Right lobe of liver (tissue), 6 donors: ENCODE data around the gene UBXN4. TPM values are rescaled to one million over a fixed set of nuclear protein-coding genes. Genes with fewer than 3 reads are reported as not detected.
A peak's percentile ranks its signal among the peaks of the same experiment; 100 is the strongest.

ENCODE experiments used
- ATAC-seq, 4 donors: fragments of 200-7000 bp; cut with Tn5 transposase; one replicate each; pipeline ENCODE4 v1.9.1; 2020; ENCODE audit warnings: mild to moderate bottlenecking in 4 of 4, moderate library complexity in 4 of 4
- DNase-seq, 3 donors: peaks; one replicate each; pipeline ENCODE4 v3.0.0-alpha.2; 2020
- H3K27ac ChIP-seq, 3 donors: fragments of 200-600 bp; one replicate each; pipeline ENCODE4 v1.8.0; 2022
- H3K27me3 ChIP-seq, 2 donors: fragments of 200-600 bp; one replicate each; pipeline ENCODE4 v1.8.0; 2022
- H3K36me3 ChIP-seq, 4 donors: fragments of 200-600 bp; sonication (generic) in 1 of 4; one replicate each; pipeline versions ENCODE4 v1.5.1 to v1.8.0; 2017 to 2022; ENCODE audit warnings: control low read depth in 1 of 4
- H3K4me1 ChIP-seq, 4 donors: fragments of 200-600 bp; sonication (generic) in 1 of 4; one replicate each; pipeline versions ENCODE4 v1.5.1 to v1.8.0; 2017 to 2022; ENCODE audit warnings: control low read depth in 1 of 4
- H3K4me3 ChIP-seq, 3 donors: fragments of 200-600 bp; one replicate each; pipeline ENCODE4 v1.8.0; 2022
- H3K9me3 ChIP-seq, 4 donors: fragments of 200-600 bp; sonication (generic) in 1 of 4; one replicate each; pipeline versions ENCODE4 v1.5.1 to v1.8.0; 2017 to 2022; ENCODE audit warnings: control low read depth in 1 of 4
- POLR2A ChIP-seq: fragments of 450-650 bp; IDR thresholded peaks from one replicate; pipeline ENCODE4 v1.6.1; 2017; ENCODE audit warnings: antibody characterized with exemption, mild to moderate bottlenecking
- WGBS: methylation state at CpG from one replicate; pipeline ENCODE4 v1.1.6; 2018; ENCODE audit warnings: low coverage, low lambda C conversion rate; ENCODE audit not compliant: insufficient coverage; ENCODE audit errors: missing lambda C conversion rate; 5-methylcytosine and 5-hydroxymethylcytosine counted together
- intact Hi-C, 2 donors: fragments of 100-400 bp; cut with DNase I; formaldehyde crosslinking; loops; one replicate each; pipeline versions ENCODE4 v1.11.2 to v1.14.1; 2022
- long read RNA-seq: library from polyadenylated mRNA; unstranded; transcript quantifications from one replicate; pipeline ENCODE4 v2.0.0, GENCODE V29; 2019
- total RNA-seq, 6 experiments: library from RNA; depleted of rRNA in 2 of 6; stranded (reverse); fragments of >200 nt in 2 of 6; fragmentation: NEBNext Ultra II Directional in 3 of 6; extraction: Animal tissue kit (Norgen Biotek cat#: 25700) in 3 of 6; gene quantifications; one replicate each; pipeline versions ENCODE4 v1.1.0 to v1.2.4, GENCODE V29; 2016 to 2023
- TF ChIP-seq, protein P1 (sequence below), 4 donors: fragments of 200-600 bp in 3 of 4; fragments of 450-650 bp in 1 of 4; IDR thresholded peaks; one replicate each; pipeline versions ENCODE4 v1.5.1 to v1.8.0; 2016 to 2022; ENCODE audit warnings: antibody characterized with exemption in 4 of 4, mild to moderate bottlenecking in 2 of 4
- donor health status: DM: no; HTN: yes; CAD: no.
- donor health status: DM: no; HTN: no; CAD: no.
- donor health status: DM: no; HTN: no; CAD: no.
- donor health status: DM: no; HTN: yes; CAD: no.
- donor health status: DM: no; HTN: yes; CAD: no.

The UBXN4 gene, protein sequence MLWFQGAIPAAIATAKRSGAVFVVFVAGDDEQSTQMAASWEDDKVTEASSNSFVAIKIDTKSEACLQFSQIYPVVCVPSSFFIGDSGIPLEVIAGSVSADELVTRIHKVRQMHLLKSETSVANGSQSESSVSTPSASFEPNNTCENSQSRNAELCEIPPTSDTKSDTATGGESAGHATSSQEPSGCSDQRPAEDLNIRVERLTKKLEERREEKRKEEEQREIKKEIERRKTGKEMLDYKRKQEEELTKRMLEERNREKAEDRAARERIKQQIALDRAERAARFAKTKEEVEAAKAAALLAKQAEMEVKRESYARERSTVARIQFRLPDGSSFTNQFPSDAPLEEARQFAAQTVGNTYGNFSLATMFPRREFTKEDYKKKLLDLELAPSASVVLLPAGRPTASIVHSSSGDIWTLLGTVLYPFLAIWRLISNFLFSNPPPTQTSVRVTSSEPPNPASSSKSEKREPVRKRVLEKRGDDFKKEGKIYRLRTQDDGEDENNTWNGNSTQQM
- total RNA-seq, result 10 to 100 TPM; 49.4 to 78.2 (median 62.5) TPM
- long read RNA-seq, partial matches to known transcripts, result 43 of 48 reads
- long read RNA-seq, other reads (novel, unspliced or antisense), result 3 of 48 reads

DNA sequence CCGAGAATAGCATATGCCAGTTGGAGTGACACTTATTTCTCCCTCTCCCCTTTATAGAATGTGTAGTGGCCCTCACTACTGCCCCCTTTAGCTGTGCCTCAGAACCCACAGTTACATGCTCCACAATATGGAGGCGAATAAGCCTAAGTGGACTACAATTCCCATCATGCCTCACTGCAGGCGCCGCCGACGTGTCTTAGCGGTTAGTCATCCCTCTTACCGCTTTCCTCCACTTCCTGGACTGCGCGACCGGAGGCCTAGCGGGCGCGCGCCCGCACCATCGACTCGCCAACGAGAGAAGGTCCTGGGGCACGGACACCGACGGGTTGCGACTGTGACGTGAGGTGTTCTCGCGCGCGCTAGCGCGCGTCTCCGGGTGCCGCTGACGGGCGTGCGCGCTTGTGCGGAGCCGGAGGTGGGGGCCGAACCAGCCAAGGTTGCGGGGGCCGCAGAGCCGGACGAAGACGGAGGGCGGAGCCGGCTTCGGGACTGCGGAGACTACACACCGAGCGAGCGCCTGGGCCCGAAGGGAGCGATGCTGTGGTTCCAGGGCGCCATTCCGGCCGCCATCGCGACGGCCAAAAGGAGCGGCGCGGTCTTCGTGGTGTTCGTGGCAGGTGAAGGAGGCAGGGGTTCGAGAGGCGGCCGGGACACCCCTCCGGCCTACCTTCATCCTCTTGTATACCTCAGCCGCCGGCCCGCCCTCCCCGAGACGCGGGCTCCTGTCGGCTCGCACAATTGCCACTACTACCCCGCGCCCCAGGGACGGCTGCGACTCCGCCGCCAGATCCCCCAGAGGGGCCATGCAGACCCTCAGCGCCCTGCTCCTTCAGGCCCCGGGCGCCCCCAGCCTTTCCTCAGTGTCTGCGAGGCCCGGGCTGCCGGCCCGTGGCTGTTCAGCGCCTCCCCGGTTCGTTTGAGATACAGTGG is at the start of gene UBXN4:
Gene UBXN4 (plus strand): TSS at position 461 of the 930 bp plus-strand sequence. CDS start 75 bp downstream, at position 536.
- H3K4me3 ChIP-seq, result peak within 1 kb of the TSS; percentile 93 to 95 (median 93)
- H3K27ac ChIP-seq, result peak within 1 kb of the TSS; percentile 98 to 100 (median 99)
- no peaks in the 10 kb centered on the region for H3K27me3 ChIP-seq
- TF ChIP-seq, protein P1, sequence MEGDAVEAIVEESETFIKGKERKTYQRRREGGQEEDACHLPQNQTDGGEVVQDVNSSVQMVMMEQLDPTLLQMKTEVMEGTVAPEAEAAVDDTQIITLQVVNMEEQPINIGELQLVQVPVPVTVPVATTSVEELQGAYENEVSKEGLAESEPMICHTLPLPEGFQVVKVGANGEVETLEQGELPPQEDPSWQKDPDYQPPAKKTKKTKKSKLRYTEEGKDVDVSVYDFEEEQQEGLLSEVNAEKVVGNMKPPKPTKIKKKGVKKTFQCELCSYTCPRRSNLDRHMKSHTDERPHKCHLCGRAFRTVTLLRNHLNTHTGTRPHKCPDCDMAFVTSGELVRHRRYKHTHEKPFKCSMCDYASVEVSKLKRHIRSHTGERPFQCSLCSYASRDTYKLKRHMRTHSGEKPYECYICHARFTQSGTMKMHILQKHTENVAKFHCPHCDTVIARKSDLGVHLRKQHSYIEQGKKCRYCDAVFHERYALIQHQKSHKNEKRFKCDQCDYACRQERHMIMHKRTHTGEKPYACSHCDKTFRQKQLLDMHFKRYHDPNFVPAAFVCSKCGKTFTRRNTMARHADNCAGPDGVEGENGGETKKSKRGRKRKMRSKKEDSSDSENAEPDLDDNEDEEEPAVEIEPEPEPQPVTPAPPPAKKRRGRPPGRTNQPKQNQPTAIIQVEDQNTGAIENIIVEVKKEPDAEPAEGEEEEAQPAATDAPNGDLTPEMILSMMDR (IDR thresholded peaks at IDR 0.05), result peak in 3 of 4 donors; percentile 22 to 37 (median 29)
- peak; percentile 94 for TF ChIP-seq POLR2A
- intact Hi-C loops, result no loop called here
- peaks cover 0 to 15% (median 0%) of the 10 kb centered on the region in 4 donors for H3K4me1 ChIP-seq
- H3K36me3 ChIP-seq, result no peaks in the 10 kb centered on the region
- 2% methylated on average over 18 of the region's 93 CpGs for WGBS
- peak; percentile 92 to 98 (median 95) for ATAC-seq
- no peaks in the 10 kb centered on the region for H3K9me3 ChIP-seq
- peak; percentile 97 to 99 (median 99) for DNase-seq

DNA sequence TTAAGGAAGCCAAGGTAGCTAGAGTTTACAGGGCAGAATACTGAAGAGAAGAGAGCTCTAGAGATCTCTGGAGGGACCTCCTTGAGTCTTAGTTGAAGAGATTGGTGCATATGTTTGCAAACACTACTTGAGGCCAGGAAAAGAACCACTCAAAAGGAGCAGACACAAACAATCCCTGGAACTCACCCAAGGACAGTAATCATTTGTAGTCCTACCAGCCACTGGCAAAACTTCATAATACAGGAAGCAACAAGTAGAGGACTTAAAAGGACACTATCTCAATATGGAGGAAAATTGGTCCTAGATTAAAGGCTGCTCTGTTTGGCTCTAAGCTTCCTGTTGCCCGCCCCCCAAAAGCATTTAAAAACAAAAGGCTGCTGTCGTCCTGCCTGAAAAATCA is 46.9 kb upstream of the UBXN4 start:
- TF ChIP-seq POLR2A, result no peak
- TF ChIP-seq, protein P1 (IDR thresholded peaks at IDR 0.05), result no peak
- Histone ChIP-seq H3K4me3 (no peak overlapping the region), H3K27me3 (no peaks in the 10 kb centered on the region), H3K36me3 (no peaks in the 10 kb centered on the region), H3K27ac (no peak overlapping the region), H3K4me1 (no peaks in the 10 kb centered on the region), H3K9me3 (no peaks in the 10 kb centered on the region)
- DNase-seq (no peak), ATAC-seq (peak in 1 of 4 donors; percentile 14)
- WGBS, result 94% methylated on average over 2 of the region's 2 CpGs
- intact Hi-C loops, result no loop called here

DNA sequence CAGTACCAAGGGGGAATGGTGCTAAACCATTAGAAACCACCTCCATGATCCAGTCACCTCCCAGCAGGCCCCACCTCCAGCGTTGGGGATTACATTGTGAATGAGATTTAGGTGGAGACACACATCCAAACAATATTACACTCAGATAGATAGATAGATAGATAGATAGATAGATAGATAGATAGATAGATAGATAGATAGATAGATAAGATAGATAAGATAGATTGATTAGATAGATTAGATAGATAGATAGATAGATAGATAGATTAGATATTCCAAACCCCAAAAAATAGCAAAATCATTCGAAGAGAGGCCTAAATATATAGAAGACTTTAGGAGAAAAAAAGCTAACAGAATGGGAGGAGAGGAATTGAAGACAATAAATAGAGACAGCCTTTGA is 42.8 kb upstream of the UBXN4 start:
- intact Hi-C loops, result no loop called here
- DNase-seq (no peak), ATAC-seq (no peak)
- H3K9me3 ChIP-seq, result no peaks in the 10 kb centered on the region
- no peak overlapping the region for H3K27ac ChIP-seq
- no peaks in the 10 kb centered on the region for H3K27me3 ChIP-seq
- TF ChIP-seq, protein P1 (IDR thresholded peaks at IDR 0.05), result no peak
- TF ChIP-seq POLR2A, result no peak
- no peak overlapping the region for H3K4me3 ChIP-seq
- H3K36me3 ChIP-seq, result no peaks in the 10 kb centered on the region
- no peaks in the 10 kb centered on the region for H3K4me1 ChIP-seq
- WGBS, result 100% methylated on average over 2 of the region's 2 CpGs

DNA sequence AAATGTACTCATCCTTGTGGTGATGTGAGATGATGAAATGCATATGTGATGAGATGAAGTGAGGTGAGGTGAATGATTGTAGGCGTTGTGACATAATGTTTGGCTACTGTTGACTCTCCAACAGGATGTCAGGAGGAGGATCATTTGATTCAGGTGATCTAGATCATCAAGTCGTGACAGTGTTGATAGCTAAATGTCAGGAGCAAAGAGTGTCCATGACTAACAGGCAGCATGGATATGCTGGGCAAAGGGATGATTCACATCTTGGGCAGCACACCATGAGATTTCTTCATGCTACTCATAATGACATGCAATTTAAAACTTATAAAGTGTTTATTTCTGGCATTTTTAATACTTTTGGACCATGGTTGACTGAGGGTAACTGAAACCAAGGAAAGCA is 40.2 kb upstream of the UBXN4 start:
- 95% methylated on average over 2 of the region's 2 CpGs for WGBS
- H3K4me1 ChIP-seq, result no peaks in the 10 kb centered on the region
- intact Hi-C loops, result no loop called here

More for the DNA sequence above, 40.2 kb upstream of the UBXN4 start:
- DNase-seq (no peak), ATAC-seq (no peak)
- Histone ChIP-seq H3K9me3 (no peaks in the 10 kb centered on the region), H3K27ac (no peak overlapping the region), H3K36me3 (no peaks in the 10 kb centered on the region), H3K4me3 (no peak overlapping the region), H3K27me3 (no peaks in the 10 kb centered on the region)
- TF ChIP-seq, protein P1 (IDR thresholded peaks at IDR 0.05), result no peak
- TF ChIP-seq POLR2A, result no peak
